CD4-positive, CD25-positive, alpha-beta regulatory T cell (primary cell): Measurements from ENCODE around the gene SLC13A4. TPM values are rescaled to one million over a fixed set of nuclear protein-coding genes. Genes with fewer than 3 reads are reported as not detected.

Source experiments
- ATAC-seq, 2 donors: fragments of 150-1000 bp; cut with Tn5 transposase; one replicate each; pipeline ENCODE4 v1.10.0; 2021; ENCODE audit warnings: low read depth in 2 of 2, moderate number of reproducible peaks in 2 of 2, moderate library complexity in 1 of 2
- DNase-seq, 3 donors: peaks; one replicate each; pipeline versions ENCODE4 v3.0.0 to v3.0.0-alpha.2; 2012 to 2022; ENCODE audit warnings: mixed read lengths in 1 of 3
- H3K27ac ChIP-seq: one replicate; pipeline ENCODE4 v1.7.0; 2013; ENCODE audit warnings: mild to moderate bottlenecking, low read length; ENCODE audit not compliant: insufficient read depth, poor library complexity, severe bottlenecking
- H3K27me3 ChIP-seq: one replicate; pipeline ENCODE4 v1.7.0; 2013; ENCODE audit warnings: low read length; ENCODE audit not compliant: control insufficient read depth, insufficient read depth
- H3K36me3 ChIP-seq: one replicate; pipeline ENCODE4 v1.7.0; 2013; ENCODE audit warnings: mild to moderate bottlenecking, low read length, moderate library complexity; ENCODE audit not compliant: control insufficient read depth, insufficient read depth
- H3K4me1 ChIP-seq: 2 replicates; pipeline ENCODE4 v1.7.0; 2013; ENCODE audit warnings: mild to moderate bottlenecking, low read length; ENCODE audit not compliant: insufficient read depth, control insufficient read depth, poor library complexity, severe bottlenecking
- H3K4me3 ChIP-seq: one replicate; pipeline ENCODE4 v1.7.0; 2013; ENCODE audit warnings: low read depth, mild to moderate bottlenecking, low read length, moderate library complexity
- H3K9me3 ChIP-seq, 2 experiments: 1 replicate in 1 of 2; 2 replicates in 1 of 2; pipeline ENCODE4 v1.7.0; 2013; ENCODE audit warnings: low read length in 2 of 2, mild to moderate bottlenecking in 1 of 2, moderate library complexity in 1 of 2; ENCODE audit not compliant: control insufficient read depth in 2 of 2
- H3K27ac Mint-ChIP-seq, 3 donors: one replicate each; pipeline ENCODE4 v1.8.0; 2020 to 2022; ENCODE audit warnings: mild to moderate bottlenecking in 3 of 3, mixed read lengths in 3 of 3, moderate library complexity in 2 of 3
- H3K27me3 Mint-ChIP-seq: one replicate; pipeline ENCODE4 v1.8.0; 2022; ENCODE audit warnings: mild to moderate bottlenecking, mixed read lengths
- H3K36me3 Mint-ChIP-seq: one replicate; pipeline ENCODE4 v1.8.0; 2020; ENCODE audit warnings: mixed read lengths
- H3K4me1 Mint-ChIP-seq, 4 donors: one replicate each; pipeline ENCODE4 v1.8.0; 2020 to 2022; ENCODE audit warnings: mixed read lengths in 4 of 4, mild to moderate bottlenecking in 1 of 4
- H3K4me3 Mint-ChIP-seq, 4 donors: one replicate each; pipeline ENCODE4 v1.8.0; 2020 to 2022; ENCODE audit warnings: mild to moderate bottlenecking in 4 of 4, mixed read lengths in 4 of 4, moderate library complexity in 3 of 4
- H3K9me3 Mint-ChIP-seq, 7 donors: one replicate each; pipeline ENCODE4 v1.8.0; 2020 to 2022; ENCODE audit warnings: mixed read lengths in 7 of 7, mild to moderate bottlenecking in 3 of 7, moderate library complexity in 2 of 7
- polyA plus RNA-seq, 4 donors: library from polyadenylated mRNA; unstranded; fragments of 300-500 nt; fragmentation: Illumina TruSeq; gene quantifications; one replicate each; pipeline ENCODE4 v1.2.3, GENCODE V29; 2021
- total RNA-seq: library from RNA; stranded (reverse); gene quantifications from one replicate; pipeline ENCODE4 v1.2.3, GENCODE V29; 2022

The SLC13A4 gene
- total and polyA plus RNA-seq, 5 donors from 2014 or later = 0.02 to 0.24 (median 0.03) TPM; not detected in 2

GRCh38 chr7:135723411-135723810, 4.6 kb downstream of the SLC13A4 start:
- Mint-ChIP-seq H3K4me3 (no peak overlapping the region), H3K27me3 (peaks cover 24% of the 10 kb centered on the region), H3K27ac (no peak overlapping the region), H3K36me3 (no peaks in the 10 kb centered on the region), H3K9me3 (no peaks in the 10 kb centered on the region), H3K4me1 (no peaks in the 10 kb centered on the region)
- Histone ChIP-seq H3K36me3 (no peaks in the 10 kb centered on the region), H3K4me3 (no peak overlapping the region), H3K27ac (no peak overlapping the region), H3K4me1 (no peaks in the 10 kb centered on the region), H3K9me3 (no peaks in the 10 kb centered on the region), H3K27me3 (peaks cover 5% of the 10 kb centered on the region)
- DNase-seq (no peak), ATAC-seq (no peak)

- Histone ChIP-seq H3K36me3 (no peaks in the 10 kb centered on the region), H3K9me3 (no peaks in the 10 kb centered on the region), H3K27ac (no peak overlapping the region), H3K4me3 (no peak overlapping the region), H3K27me3 (peaks cover 5% of the 10 kb centered on the region), H3K4me1 (no peaks in the 10 kb centered on the region)
- ATAC-seq (no peak), DNase-seq (no peak)
- H3K4me3 Mint-ChIP-seq = no peak overlapping the region
- no peaks in the 10 kb centered on the region for H3K4me1 Mint-ChIP-seq
- H3K9me3 Mint-ChIP-seq = no peaks in the 10 kb centered on the region
- H3K27me3 Mint-ChIP-seq = peaks cover 16% of the 10 kb centered on the region
- H3K27ac Mint-ChIP-seq = no peak overlapping the region
- H3K36me3 Mint-ChIP-seq = no peaks in the 10 kb centered on the region
Observed at GRCh38 chr7:135721198-135721820, 6.7 kb downstream of the SLC13A4 start.

- peaks cover 14% of the 10 kb centered on the region for H3K27me3 Mint-ChIP-seq
- no peak overlapping the region for H3K27ac Mint-ChIP-seq
- no peaks in the 10 kb centered on the region for H3K36me3 Mint-ChIP-seq
- Histone ChIP-seq H3K36me3 (no peaks in the 10 kb centered on the region), H3K9me3 (no peaks in the 10 kb centered on the region), H3K4me3 (no peak overlapping the region), H3K27ac (no peak overlapping the region), H3K27me3 (peaks cover 5% of the 10 kb centered on the region), H3K4me1 (no peaks in the 10 kb centered on the region)
- no peaks in the 10 kb centered on the region for H3K9me3 Mint-ChIP-seq
- H3K4me1 Mint-ChIP-seq = no peaks in the 10 kb centered on the region
- H3K4me3 Mint-ChIP-seq = no peak overlapping the region
- no peak for ATAC-seq
- DNase-seq = no peak
Observed at GRCh38 chr7:135719688-135720087, 8.3 kb downstream of the SLC13A4 start.

GRCh38 chr7:135718794-135719437, 9.1 kb downstream of the SLC13A4 start:
- no peaks in the 10 kb centered on the region for H3K9me3 ChIP-seq
- no peak overlapping the region for H3K27ac ChIP-seq
- Mint-ChIP-seq H3K9me3 (no peaks in the 10 kb centered on the region), H3K27me3 (peaks cover 14% of the 10 kb centered on the region), H3K36me3 (no peaks in the 10 kb centered on the region), H3K4me3 (no peak overlapping the region), H3K27ac (no peak overlapping the region), H3K4me1 (no peaks in the 10 kb centered on the region)
- no peaks in the 10 kb centered on the region for H3K4me1 ChIP-seq
- no peak for ATAC-seq
- no peak overlapping the region for H3K4me3 ChIP-seq
- no peaks in the 10 kb centered on the region for H3K36me3 ChIP-seq
- no peak for DNase-seq
- H3K27me3 ChIP-seq = peaks cover 5% of the 10 kb centered on the region

- Mint-ChIP-seq H3K9me3 (no peaks in the 10 kb centered on the region), H3K27me3 (peaks cover 14% of the 10 kb centered on the region), H3K4me1 (no peaks in the 10 kb centered on the region), H3K36me3 (no peaks in the 10 kb centered on the region), H3K4me3 (no peak overlapping the region), H3K27ac (no peak overlapping the region)
- peaks cover 5% of the 10 kb centered on the region for H3K27me3 ChIP-seq
- H3K4me1 ChIP-seq = no peaks in the 10 kb centered on the region
- H3K27ac ChIP-seq = no peak overlapping the region
- DNase-seq (no peak), ATAC-seq (no peak)
- no peaks in the 10 kb centered on the region for H3K36me3 ChIP-seq
- H3K9me3 ChIP-seq = no peaks in the 10 kb centered on the region
- no peak overlapping the region for H3K4me3 ChIP-seq
Observed at GRCh38 chr7:135718219-135718618, 9.8 kb downstream of the SLC13A4 start.

GRCh38 chr7:135717693-135718092, 10.3 kb downstream of the SLC13A4 start:
- no peak overlapping the region for H3K27ac ChIP-seq
- H3K4me1 ChIP-seq = no peaks in the 10 kb centered on the region
- Mint-ChIP-seq H3K36me3 (no peaks in the 10 kb centered on the region), H3K27me3 (peaks cover 14% of the 10 kb centered on the region), H3K4me3 (no peak overlapping the region), H3K4me1 (no peaks in the 10 kb centered on the region), H3K9me3 (no peaks in the 10 kb centered on the region), H3K27ac (no peak overlapping the region)
- ATAC-seq = no peak
- H3K27me3 ChIP-seq = peaks cover 5% of the 10 kb centered on the region
- H3K4me3 ChIP-seq = no peak overlapping the region
- H3K36me3 ChIP-seq = no peaks in the 10 kb centered on the region
- H3K9me3 ChIP-seq = no peaks in the 10 kb centered on the region
- no peak for DNase-seq

GRCh38 chr7:135716677-135717238, 11.2 kb downstream of the SLC13A4 start:
- peaks cover 14% of the 10 kb centered on the region for H3K27me3 Mint-ChIP-seq
- no peak overlapping the region for H3K4me3 Mint-ChIP-seq
- H3K9me3 ChIP-seq = no peaks in the 10 kb centered on the region
- no peak for ATAC-seq
- no peaks in the 10 kb centered on the region for H3K4me1 Mint-ChIP-seq
- H3K27ac Mint-ChIP-seq = no peak overlapping the region
- no peaks in the 10 kb centered on the region for H3K4me1 ChIP-seq
- H3K27ac ChIP-seq = no peak overlapping the region
- no peaks in the 10 kb centered on the region for H3K36me3 Mint-ChIP-seq
- no peaks in the 10 kb centered on the region for H3K9me3 Mint-ChIP-seq
- peaks cover 5% of the 10 kb centered on the region for H3K27me3 ChIP-seq
- no peak overlapping the region for H3K4me3 ChIP-seq
- H3K36me3 ChIP-seq = no peaks in the 10 kb centered on the region
- no peak for DNase-seq

- no peaks in the 10 kb centered on the region for H3K36me3 Mint-ChIP-seq
- Histone ChIP-seq H3K36me3 (no peaks in the 10 kb centered on the region), H3K4me1 (no peaks in the 10 kb centered on the region), H3K27ac (no peak overlapping the region), H3K4me3 (no peak overlapping the region), H3K9me3 (no peaks in the 10 kb centered on the region), H3K27me3 (peaks cover 5% of the 10 kb centered on the region)
- no peak overlapping the region for H3K4me3 Mint-ChIP-seq
- ATAC-seq (no peak), DNase-seq (no peak)
- H3K9me3 Mint-ChIP-seq = no peaks in the 10 kb centered on the region
- H3K27me3 Mint-ChIP-seq = peaks cover 6% of the 10 kb centered on the region
- no peak overlapping the region for H3K27ac Mint-ChIP-seq
- H3K4me1 Mint-ChIP-seq = no peaks in the 10 kb centered on the region
Observed at GRCh38 chr7:135715673-135716072, 12.3 kb downstream of the SLC13A4 start.
